Measurements from ENCODE around the gene PRKG1. TPM values are rescaled to one million over a fixed set of nuclear protein-coding genes. Genes with fewer than 3 reads are reported as not detected.

PRKG1 gene
- total RNA-seq, 1 experiment from 2014 or later, result 10.4 TPM

DNA sequence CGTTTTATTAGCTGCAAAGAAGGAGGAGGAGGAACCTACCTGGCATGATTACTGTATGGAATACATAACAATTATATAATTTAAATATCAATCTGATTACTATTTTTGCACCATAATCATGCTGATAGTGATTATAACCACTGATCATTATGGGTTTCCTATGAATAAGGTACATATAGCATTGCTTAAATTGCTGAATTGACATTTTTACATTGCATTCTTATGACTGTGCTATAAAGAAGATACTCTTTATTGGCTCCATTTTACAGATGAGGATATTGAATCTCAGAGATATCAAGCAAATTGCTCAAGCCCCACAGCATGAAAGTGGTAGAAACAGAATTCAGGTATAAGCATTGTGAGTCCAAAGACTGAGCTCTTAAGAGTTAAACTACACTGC is 1262.9 kb downstream of the PRKG1 start:
- Histone ChIP-seq H4K5ac (ENCODE audit: insufficient read length, low read depth, low read length) (no peak overlapping the region), H3K23ac (ENCODE audit: insufficient read length, low read depth, low read length) (no peak overlapping the region), H3K9me3 (ENCODE audit: control insufficient read depth, low read depth, low read length) (no peaks in the 10 kb centered on the region), H3K14ac (ENCODE audit: insufficient read depth, low read length) (no peak overlapping the region), H3K18ac (ENCODE audit: insufficient read length, low read depth, low read length) (no peak overlapping the region), H3K27me3 (ENCODE audit: insufficient read depth, low read length) (no peaks in the 10 kb centered on the region), H3K23me2 (ENCODE audit: insufficient read length, low read depth, low read length, poor library complexity, severe bottlenecking) (no peaks in the 10 kb centered on the region), H3K79me1 (ENCODE audit: insufficient read depth, low read depth, low read length, poor library complexity, severe bottlenecking) (no peaks in the 10 kb centered on the region), H2BK120ac (ENCODE audit: low read depth, low read length, poor library complexity, severe bottlenecking) (no peak overlapping the region), H3K27ac (ENCODE audit: insufficient read length, low read depth, low read length) (no peak overlapping the region), H3K79me2 (ENCODE audit: insufficient read depth, low read length) (no peaks in the 10 kb centered on the region), H2BK5ac (ENCODE audit: insufficient read length, low read length) (no peak overlapping the region), H3K56ac (ENCODE audit: insufficient read length, low read depth, low read length) (no peak overlapping the region), H4K8ac (replicated peaks; ENCODE audit: insufficient read length, low read depth, low read length) (no peak overlapping the region), H3K9ac (ENCODE audit: extremely low read depth, insufficient read length, low read length) (no peak overlapping the region), H3K4ac (ENCODE audit: low read depth, low read length) (no peak overlapping the region), H4K20me1 (ENCODE audit: control insufficient read depth, insufficient read depth, insufficient read length) (no peaks in the 10 kb centered on the region), H2AK5ac (ENCODE audit: insufficient read length, low read length) (no peak overlapping the region), H2AFZ (ENCODE audit: low read length) (no peak overlapping the region), H3T11ph (ENCODE audit: low read length) (no peak overlapping the region), H4K91ac (ENCODE audit: insufficient read length, low read depth, low read length) (no peak overlapping the region), H3K4me1 (ENCODE audit: insufficient read depth, low read length) (peaks cover 3% of the 10 kb centered on the region; the same call in 1 of the 2 replicates), H2BK12ac (ENCODE audit: insufficient read length, low read depth, low read length) (no peak overlapping the region), H2BK15ac (ENCODE audit: low read depth, low read length) (no peak overlapping the region), H3K4me2 (ENCODE audit: insufficient read depth, insufficient read length, low read length) (no peak overlapping the region), H2BK20ac (ENCODE audit: low read depth, low read length, poor library complexity, severe bottlenecking) (no peak overlapping the region)
- Mint-ChIP-seq H3K9me3 (no peaks in the 10 kb centered on the region), H3K36me3 (ENCODE audit: insufficient read depth in 1 of 3, low read depth in 3 of 3) (no peaks in the 10 kb centered on the region), H3K27me3 (ENCODE audit: low read depth) (no peaks in the 10 kb centered on the region; the same call in 1 of the 2 replicates), H3K27ac (no peak overlapping the region), H3K4me3 (no peak overlapping the region), H3K4me1 (peaks cover 5 to 10% of the 10 kb centered on the region in 2 experiments; a peak in 3 of 4 replicates)
- no CpG with 5 or more reads among the region's 1 CpG for WGBS (ENCODE audit: extremely low coverage, insufficient read length, low lambda C conversion rate)
- no peak for DNase-seq
- no peak for TF ChIP-seq CTCF (conservative IDR thresholded peaks at IDR 0.05)

All from H9 (cell line).